Stimulated activated CD8-positive, alpha-beta memory T cell treated with anti-CD3 and anti-CD28 coated beads, Interleukin-4, amount 100 ng/mL, for 48 hours (primary cell): ENCODE measurements around the gene MINAR2.

Experiments
- DNase-seq: peaks from one replicate; pipeline ENCODE4 v3.0.0-alpha.2; 2020

MINAR2 gene

DNA sequence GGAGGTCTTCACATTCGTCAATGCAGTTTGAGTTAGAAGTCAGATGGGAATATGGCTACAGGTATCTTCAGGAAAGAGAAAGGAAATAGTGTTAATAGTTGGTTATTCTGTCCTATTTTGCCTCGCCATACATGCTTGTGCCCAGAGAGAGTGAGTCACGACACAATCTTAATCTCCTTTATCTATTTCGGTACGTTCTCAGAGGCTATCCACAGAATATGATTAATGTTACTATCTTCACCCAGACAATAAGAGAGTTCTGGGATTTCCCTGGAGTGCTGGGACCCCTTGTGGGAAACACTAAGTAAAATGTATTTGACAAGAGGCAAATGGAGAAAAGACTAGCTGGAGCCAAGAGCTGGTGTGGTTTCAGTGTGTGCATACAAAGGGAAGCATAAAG lies 25.5 kb downstream of the MINAR2 start:
- no peak for DNase-seq

DNA sequence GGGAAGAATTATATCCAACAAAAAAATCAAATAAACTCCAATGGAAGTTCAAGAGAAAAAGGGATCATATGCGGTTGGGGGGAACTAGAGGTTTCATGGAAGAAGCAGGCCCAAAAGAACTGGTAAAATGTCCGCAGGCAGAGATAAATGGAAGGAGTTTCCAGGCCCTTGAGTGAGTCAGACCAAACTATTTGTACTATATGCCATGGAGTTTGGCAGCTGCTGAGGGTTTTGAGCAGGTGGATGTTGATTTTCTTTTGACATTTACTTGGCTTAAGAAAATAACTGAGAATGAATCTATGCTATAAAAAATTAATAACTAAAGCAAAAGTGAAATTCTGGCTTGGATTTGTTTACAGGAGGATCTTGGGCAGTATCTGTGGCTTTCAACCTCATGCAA lies 33.7 kb downstream of the MINAR2 start:
- DNase-seq = no peak

DNA sequence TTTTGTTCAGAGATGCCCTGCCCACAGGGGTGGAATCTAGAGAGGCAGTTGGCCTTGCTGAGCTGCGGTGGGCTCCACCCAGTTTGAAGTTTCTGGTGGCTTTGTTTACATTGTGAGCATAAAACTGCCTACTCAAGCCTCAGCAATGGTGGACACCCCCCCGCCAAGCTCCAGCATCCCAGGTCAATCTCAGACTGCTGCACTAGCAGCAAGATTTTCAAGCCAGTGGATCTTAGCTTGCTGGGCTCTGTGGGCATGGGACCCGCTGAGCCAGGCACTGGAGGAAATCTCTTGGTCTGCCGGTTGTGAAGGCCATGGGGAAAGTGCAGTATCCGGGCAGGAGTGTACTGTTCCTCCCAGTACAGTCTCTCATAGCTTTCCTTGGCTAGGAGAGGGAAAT lies 55.5 kb downstream of the MINAR2 start:
- DNase-seq = no peak

DNA sequence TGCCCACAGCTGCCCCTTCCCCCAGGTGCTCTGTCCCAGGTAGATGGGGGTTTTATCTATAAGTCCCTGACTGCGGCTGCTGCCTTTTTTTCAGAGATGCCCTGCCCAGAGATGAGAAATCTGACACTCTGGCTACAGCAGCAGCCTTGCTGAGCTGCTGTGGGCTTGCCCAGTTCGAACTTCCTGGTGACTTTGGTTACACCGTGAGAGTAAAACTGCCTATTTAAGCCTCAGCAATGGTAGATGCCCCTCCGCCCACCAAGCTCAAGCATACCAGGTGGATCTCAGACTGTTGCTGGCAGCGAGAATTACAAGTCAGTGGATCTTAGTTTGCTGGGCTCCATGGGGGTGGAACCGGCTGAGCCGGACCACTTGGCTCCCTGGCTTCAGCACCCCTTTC lies 56.8 kb downstream of the MINAR2 start:
- DNase-seq = no peak

DNA sequence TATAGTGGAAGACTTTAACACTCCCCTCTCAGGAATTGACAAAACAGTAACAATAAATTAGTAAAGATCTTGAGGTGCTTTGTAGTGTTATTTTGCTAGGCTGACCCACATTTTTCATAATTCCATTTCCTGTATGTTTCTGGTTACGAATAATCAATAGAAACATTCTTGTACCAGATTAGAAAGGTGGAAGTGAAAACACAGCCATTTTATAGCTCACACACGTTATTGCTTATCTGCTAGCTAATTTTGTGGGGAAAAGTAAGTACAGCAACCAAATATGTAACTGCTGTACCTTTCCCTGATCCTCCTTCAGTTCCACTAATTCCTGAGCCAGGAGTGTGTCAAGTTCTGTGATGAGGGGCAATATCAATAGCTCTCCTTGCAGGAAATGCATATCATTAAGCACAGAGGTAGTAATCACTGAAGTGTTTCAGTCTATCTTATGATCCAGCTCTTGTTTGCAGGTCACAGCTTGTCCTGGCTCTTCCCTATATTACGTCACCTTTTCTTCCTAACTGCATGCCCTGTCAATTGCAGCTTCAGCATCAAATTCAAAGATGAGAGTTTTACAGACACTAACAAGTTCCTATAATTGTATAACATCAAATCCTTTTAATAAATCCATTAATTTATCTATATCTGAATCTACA lies 59.4 kb downstream of the MINAR2 start:
- DNase-seq = no peak
